Calu3 (cell line): ENCODE data around the gene GNMT. TPM values are rescaled to one million over a fixed set of nuclear protein-coding genes. Genes with fewer than 3 reads are reported as not detected.
"Not testable (repeated sequence)": the region's sequence is repeated elsewhere in the genome, so short reads cannot be mapped to it uniquely, and the experiment has no call there.

ENCODE experiments used
- BruUV-seq: library from RNA; stranded (reverse); fragments of 400-500 nt; replicated peaks from 2 replicates; lab custom pipeline; 2021; lab: Mats Ljungman, UMichigan
- CTCF ChIA-PET: fragments of 300-600 bp; sonication (Branson Sonifier 250); formaldehyde crosslinking; loops from one replicate; lab custom pipeline; 2022; ENCODE audit warnings: antibody characterized with exemption; lab: Charles Lee
- DNase-seq: peaks from one replicate; pipeline ENCODE4 v3.0.0; 2022
- H3K27ac Mint-ChIP-seq: one replicate; pipeline ENCODE4 v1.8.0; 2022; ENCODE audit warnings: mixed read lengths; ENCODE audit not compliant: unreplicated experiment
- H3K27me3 Mint-ChIP-seq: one replicate; pipeline ENCODE4 v1.8.0; 2022; ENCODE audit warnings: mixed read lengths; ENCODE audit not compliant: unreplicated experiment
- H3K36me3 Mint-ChIP-seq: one replicate; pipeline ENCODE4 v1.8.0; 2022; ENCODE audit warnings: mild to moderate bottlenecking, moderate library complexity, mixed read lengths; ENCODE audit not compliant: insufficient read depth, unreplicated experiment
- H3K4me1 Mint-ChIP-seq: one replicate; pipeline ENCODE4 v1.8.0; 2022; ENCODE audit warnings: mild to moderate bottlenecking, low read depth, mixed read lengths; ENCODE audit not compliant: unreplicated experiment
- H3K4me3 Mint-ChIP-seq: one replicate; pipeline ENCODE4 v1.8.0; 2022; ENCODE audit warnings: mild to moderate bottlenecking, low read depth, moderate library complexity, mixed read lengths; ENCODE audit not compliant: unreplicated experiment
- H3K9me3 Mint-ChIP-seq: one replicate; pipeline ENCODE4 v1.8.0; 2022; ENCODE audit warnings: low read depth, mixed read lengths; ENCODE audit not compliant: unreplicated experiment
- intact Hi-C: fragments of 100-400 bp; cut with micrococcal nuclease; formaldehyde crosslinking; loops from one replicate; pipeline ENCODE4 v1.10.0; 2022; ENCODE audit not compliant: unreplicated experiment
- total RNA-seq: library from RNA; stranded (reverse); gene quantifications from 2 replicates; pipeline ENCODE4 v1.2.3, GENCODE V29; 2022
- TF ChIP-seq, protein P1 (sequence below): fragments of 200-600 bp; IDR thresholded peaks from one replicate; pipeline ENCODE4 v1.8.0; 2022; ENCODE audit warnings: antibody characterized with exemption; ENCODE audit not compliant: unreplicated experiment

GNMT gene
- total RNA-seq, 1 experiment from 2014 or later: 0.45 TPM

DNA sequence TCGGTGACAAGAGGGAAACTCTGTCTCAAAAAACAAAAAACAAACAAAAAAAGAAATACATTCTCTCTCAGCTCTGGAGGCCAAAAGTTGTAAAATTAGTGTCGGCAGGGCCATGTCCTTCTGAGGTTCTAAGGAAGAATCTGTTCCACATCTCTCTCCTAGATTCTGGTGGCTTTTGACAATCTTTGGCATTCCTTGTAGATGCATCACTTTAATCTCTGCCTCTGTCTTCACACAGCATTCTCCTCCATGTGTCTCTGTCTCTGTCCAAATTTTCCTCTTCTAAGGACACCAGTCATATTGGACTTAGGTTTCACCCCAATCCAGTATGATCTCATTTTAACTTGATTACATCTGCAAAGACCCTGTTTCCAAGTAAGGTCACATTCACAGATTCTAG is 32.9 kb downstream of the GNMT start:
- Mint-ChIP-seq H3K27me3 (no peaks in the 10 kb centered on the region), H3K4me3 (no peak overlapping the region), H3K36me3 (peaks cover 9% of the 10 kb centered on the region), H3K4me1 (no peaks in the 10 kb centered on the region), H3K27ac (no peak overlapping the region), H3K9me3 (no peaks in the 10 kb centered on the region)
- intact Hi-C loops: no loop called here
- CTCF ChIA-PET: no interaction called here
- no peak for DNase-seq
- TF ChIP-seq, protein P1, sequence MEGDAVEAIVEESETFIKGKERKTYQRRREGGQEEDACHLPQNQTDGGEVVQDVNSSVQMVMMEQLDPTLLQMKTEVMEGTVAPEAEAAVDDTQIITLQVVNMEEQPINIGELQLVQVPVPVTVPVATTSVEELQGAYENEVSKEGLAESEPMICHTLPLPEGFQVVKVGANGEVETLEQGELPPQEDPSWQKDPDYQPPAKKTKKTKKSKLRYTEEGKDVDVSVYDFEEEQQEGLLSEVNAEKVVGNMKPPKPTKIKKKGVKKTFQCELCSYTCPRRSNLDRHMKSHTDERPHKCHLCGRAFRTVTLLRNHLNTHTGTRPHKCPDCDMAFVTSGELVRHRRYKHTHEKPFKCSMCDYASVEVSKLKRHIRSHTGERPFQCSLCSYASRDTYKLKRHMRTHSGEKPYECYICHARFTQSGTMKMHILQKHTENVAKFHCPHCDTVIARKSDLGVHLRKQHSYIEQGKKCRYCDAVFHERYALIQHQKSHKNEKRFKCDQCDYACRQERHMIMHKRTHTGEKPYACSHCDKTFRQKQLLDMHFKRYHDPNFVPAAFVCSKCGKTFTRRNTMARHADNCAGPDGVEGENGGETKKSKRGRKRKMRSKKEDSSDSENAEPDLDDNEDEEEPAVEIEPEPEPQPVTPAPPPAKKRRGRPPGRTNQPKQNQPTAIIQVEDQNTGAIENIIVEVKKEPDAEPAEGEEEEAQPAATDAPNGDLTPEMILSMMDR: no peak
- BruUV-seq: no TSS peak

DNA sequence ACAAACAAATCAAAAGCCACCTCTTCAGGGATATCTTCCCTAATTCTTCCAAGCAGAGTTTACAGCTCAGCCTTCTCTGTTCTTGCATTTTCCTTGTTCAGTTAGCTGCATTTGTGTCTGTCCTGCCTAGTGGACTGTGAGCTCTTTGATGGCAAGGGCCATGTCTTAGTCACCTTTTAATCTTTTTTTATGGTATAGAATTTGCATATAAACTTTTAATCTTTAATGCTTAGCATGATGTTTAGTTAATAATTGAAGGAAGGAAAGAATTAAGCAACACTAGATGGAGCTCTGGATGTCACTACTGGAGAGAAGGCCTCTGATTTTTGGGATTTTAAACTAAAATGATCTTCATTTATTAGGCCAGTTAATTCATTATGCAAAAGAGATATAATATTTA is 36.0 kb downstream of the GNMT start:
- no peak for DNase-seq
- H3K4me1 Mint-ChIP-seq: no peaks in the 10 kb centered on the region
- TF ChIP-seq, protein P1: no peak
- BruUV-seq: no TSS peak
- intact Hi-C loops: loop anchor here (2.0 to 5.0 kb wide), 2 partner anchors 16 to 94 kb away; partner anchors contain the start of gene MEA1
- CTCF ChIA-PET: interaction anchor here (0.6 to 1.2 kb wide), 8 partner anchors 8 to 223 kb away, joined by 3 to 9 read pairs (median 5); partner anchors contain the start of genes KLHDC3, MEA1, PEX6 and PPP2R5D
- no peaks in the 10 kb centered on the region for H3K9me3 Mint-ChIP-seq
- H3K27ac Mint-ChIP-seq: no peak overlapping the region
- no peak overlapping the region for H3K4me3 Mint-ChIP-seq
- no peaks in the 10 kb centered on the region for H3K27me3 Mint-ChIP-seq
- peaks cover 5% of the 10 kb centered on the region for H3K36me3 Mint-ChIP-seq

DNA sequence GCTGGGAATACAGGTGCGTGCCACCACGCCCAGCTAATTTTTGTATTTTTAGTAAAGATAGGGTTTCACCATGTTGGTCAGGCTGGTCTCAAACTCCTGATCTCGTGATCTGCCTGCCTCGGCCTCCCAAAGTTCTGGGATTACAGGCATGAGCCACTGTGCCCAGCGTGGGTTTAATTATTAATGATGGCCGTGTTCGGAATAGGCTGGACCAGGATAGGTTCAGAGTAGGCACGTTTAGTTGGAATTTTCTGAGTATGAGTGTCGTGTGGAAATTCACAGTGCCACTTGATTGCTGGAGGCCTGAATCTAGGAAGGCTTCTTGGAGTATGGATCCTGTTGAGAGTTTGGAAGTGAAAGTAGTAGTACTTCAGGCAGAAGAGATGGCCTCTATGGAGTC is 37.7 kb downstream of the GNMT start:
- not testable (repeated sequence) for DNase-seq, H3K36me3 Mint-ChIP-seq, BruUV-seq, H3K4me3 Mint-ChIP-seq, H3K27ac Mint-ChIP-seq, H3K27me3 Mint-ChIP-seq, H3K4me1 Mint-ChIP-seq, H3K9me3 Mint-ChIP-seq
- CTCF ChIA-PET: interaction anchor here (0.6 to 1.1 kb wide), 2 partner anchors 16 to 51 kb away, joined by 3 to 4 read pairs; partner anchors contain the start of genes KLHDC3 and MEA1
- intact Hi-C loops: loop anchor here (5.0 kb wide), 1 partner anchor 96 kb away; no protein-coding TSS in a partner anchor

- no peaks in the 10 kb centered on the region for H3K4me1 Mint-ChIP-seq
- no peak overlapping the region for H3K27ac Mint-ChIP-seq
- intact Hi-C loops: no loop called here
- H3K36me3 Mint-ChIP-seq: peaks cover 16% of the 10 kb centered on the region
- no peaks in the 10 kb centered on the region for H3K27me3 Mint-ChIP-seq
- no peak overlapping the region for H3K4me3 Mint-ChIP-seq
- CTCF ChIA-PET: interaction anchor here (0.6 to 0.7 kb wide), 3 partner anchors 9 to 207 kb away, joined by 3 to 5 read pairs (median 3); no protein-coding TSS in a partner anchor
- TF ChIP-seq, protein P1: no peak
- DNase-seq: no peak
- no peaks in the 10 kb centered on the region for H3K9me3 Mint-ChIP-seq
- no TSS peak for BruUV-seq
These were observed 41.3 kb downstream of the GNMT start for GRCh38 chr6:43001843-43002242.

DNA sequence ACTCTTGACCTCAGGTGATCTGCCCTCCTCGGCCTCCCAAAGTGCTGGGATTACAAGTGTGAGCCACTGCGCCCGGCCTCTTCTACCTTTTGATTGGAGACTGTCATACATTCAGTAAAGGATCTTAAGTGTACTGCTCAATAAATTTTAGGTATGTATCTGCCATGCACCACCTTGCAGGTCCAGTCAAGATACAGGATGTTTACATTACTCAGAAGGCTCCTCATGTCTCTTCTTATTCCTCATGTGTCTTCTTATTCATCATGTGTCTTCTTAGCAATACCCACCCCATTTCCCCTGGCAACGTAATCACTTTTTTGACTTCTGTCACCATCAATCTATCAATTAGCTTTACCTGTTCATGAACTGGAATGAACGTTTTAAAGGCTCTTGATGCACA is 45.3 kb downstream of the GNMT start:
- CTCF ChIA-PET: interaction anchor here (0.7 to 1.3 kb wide), 3 partner anchors 15 to 77 kb away, joined by 3 to 4 read pairs (median 4); partner anchors contain the start of genes CNPY3 and RRP36
- DNase-seq: no peak
- no peaks in the 10 kb centered on the region for H3K27me3 Mint-ChIP-seq
- H3K36me3 Mint-ChIP-seq: peaks cover 16% of the 10 kb centered on the region
- H3K4me1 Mint-ChIP-seq: no peaks in the 10 kb centered on the region
- H3K9me3 Mint-ChIP-seq: no peaks in the 10 kb centered on the region
- no peak overlapping the region for H3K4me3 Mint-ChIP-seq
- TF ChIP-seq, protein P1: no peak
- intact Hi-C loops: no loop called here
- no TSS peak for BruUV-seq
- H3K27ac Mint-ChIP-seq: peak overlapping the region; percentile 12
